ENCODE results near the gene VIL1.

The VIL1 gene

DNA sequence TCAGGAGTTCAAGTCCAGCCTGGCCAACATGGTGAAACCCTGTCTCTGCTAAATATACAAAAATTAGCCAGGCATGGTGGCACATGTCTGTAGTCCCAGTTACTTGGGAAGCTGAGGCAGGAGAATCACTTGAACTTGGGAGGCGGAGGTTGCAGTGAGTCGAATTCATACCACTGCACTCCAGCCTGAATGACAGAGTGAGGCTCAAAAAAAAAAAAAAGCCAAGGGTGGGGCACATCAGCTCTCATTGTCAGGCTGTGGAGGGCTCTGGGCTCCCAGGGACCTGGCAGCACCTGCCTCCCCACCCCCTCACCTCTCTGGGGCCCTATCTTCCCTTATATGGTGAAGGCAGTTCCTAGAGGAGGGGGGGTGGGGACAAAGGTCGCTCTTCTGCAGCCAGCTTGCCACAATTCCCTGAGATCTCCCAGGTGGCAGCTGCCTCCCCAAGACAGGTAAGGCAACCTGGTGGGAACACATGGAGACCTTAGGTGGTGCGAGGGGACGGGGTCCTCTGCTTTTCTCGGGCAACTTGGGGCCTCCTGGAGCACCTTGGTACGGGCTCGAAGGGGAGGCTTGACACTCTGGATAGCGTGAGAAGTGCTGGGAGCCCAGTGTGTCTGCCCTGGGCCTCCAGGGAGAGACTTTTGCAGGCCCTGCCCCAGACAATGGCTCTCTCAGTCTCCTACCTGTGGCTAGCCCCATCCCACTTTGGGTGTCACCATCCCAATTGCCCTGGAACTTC is at the start of gene VIL1:
TSS of gene VIL1 (plus strand) at position 407 of the 742 bp plus-strand sequence. CDS start 4,656 bp downstream, outside the sequence.
- TF ChIP-seq SUZ12 (IDR thresholded peaks at IDR 0.05; ENCODE audit: extremely low read depth, insufficient read depth, insufficient read length) (no peak), ZNF274 (IDR thresholded peaks at IDR 0.05; ENCODE audit: low read depth, low read length) (no peak), YY1 (IDR thresholded peaks at IDR 0.05; ENCODE audit: insufficient read depth, insufficient read length) (no peak)
- no peaks in the 10 kb centered on the region for H3K36me3 ChIP-seq (ENCODE audit: insufficient read depth, insufficient read length, low read length)
- peaks cover 13% of the 10 kb centered on the region for H3K4me1 ChIP-seq (ENCODE audit: insufficient read depth, insufficient read length)
- no peak for DNase-seq (ENCODE audit: low read depth, low spot score)
- H3K9ac ChIP-seq (ENCODE audit: insufficient read length, low read depth): no peak within 1 kb of the TSS
- H3K9me3 ChIP-seq (ENCODE audit: insufficient read depth, low read length): no peaks in the 10 kb centered on the region
- no peaks in the 10 kb centered on the region for H3K27me3 ChIP-seq (ENCODE audit: insufficient read depth, insufficient read length)
- no peak within 1 kb of the TSS for H3K4me3 ChIP-seq (ENCODE audit: insufficient read length, low read depth)

DNA sequence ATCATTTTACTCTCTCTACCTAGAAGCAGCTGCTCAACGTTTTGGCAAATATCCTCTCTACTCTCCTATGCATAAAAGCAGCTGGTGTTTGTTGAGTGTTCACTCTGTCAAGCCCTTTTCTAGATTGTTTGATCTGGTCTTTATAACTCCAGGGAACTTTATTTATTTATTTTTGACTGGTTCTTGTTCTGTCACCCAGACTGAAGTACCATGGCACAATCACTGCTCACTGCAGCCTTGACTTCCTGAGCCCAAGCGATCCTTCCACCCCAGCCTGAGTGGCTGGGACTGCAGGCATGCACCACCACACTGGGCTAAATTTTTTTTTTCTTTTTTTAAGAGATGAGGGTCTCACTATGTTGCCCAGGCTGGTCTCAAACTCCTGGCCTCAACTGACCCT is 49.6 kb upstream of the VIL1 start:
- no peaks in the 10 kb centered on the region for H3K27me3 ChIP-seq (ENCODE audit: insufficient read depth, insufficient read length)
- DNase-seq (ENCODE audit: low read depth, low spot score): no peak
- H3K36me3 ChIP-seq (ENCODE audit: insufficient read depth, insufficient read length, low read length): no peaks in the 10 kb centered on the region
- H3K4me1 ChIP-seq (ENCODE audit: insufficient read depth, insufficient read length): peaks cover 7% of the 10 kb centered on the region
- no peak overlapping the region for H3K9ac ChIP-seq (ENCODE audit: insufficient read length, low read depth)
- H3K9me3 ChIP-seq (ENCODE audit: insufficient read depth, low read length): no peaks in the 10 kb centered on the region
- TF ChIP-seq YY1 (IDR thresholded peaks at IDR 0.05; ENCODE audit: insufficient read depth, insufficient read length): no peak
- TF ChIP-seq ZNF274 (IDR thresholded peaks at IDR 0.05; ENCODE audit: low read depth, low read length): no peak
- no peak overlapping the region for H3K4me3 ChIP-seq (ENCODE audit: insufficient read length, low read depth)

DNA sequence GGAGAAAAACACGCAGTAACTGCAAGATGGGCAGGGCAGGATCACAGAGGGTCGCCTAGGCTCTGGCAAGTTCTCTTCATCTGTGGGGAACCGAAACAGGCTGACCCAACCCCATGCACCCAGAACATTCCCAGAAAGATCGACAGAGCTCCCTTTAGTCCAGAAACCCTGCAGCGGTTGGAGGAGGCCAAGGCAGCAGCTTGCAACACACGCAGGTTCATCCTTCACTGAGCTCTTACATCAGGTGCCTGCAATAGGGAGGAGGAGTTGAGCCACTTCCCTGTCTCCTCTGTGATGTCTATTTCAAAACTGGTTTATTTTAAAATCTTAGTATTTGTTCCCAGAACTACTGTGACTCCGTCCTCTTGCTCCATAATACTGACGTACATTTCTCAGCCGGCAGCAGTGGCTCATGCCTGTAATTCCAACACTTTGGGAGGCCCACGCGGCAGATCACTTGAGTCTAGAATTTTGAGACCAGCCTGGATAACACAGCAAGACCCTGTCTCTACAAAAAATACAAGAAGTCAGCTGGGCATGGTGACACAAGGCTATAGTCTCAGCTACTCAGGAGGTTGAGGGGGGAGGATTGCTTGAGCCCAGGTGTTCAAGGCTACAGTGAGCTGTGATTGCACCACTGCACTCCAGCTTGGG is 48.4 kb upstream of the VIL1 start:
- TF ChIP-seq ZNF274 (IDR thresholded peaks at IDR 0.05; ENCODE audit: low read depth, low read length): no peak
- TF ChIP-seq YY1 (IDR thresholded peaks at IDR 0.05; ENCODE audit: insufficient read depth, insufficient read length): no peak
- TF ChIP-seq SUZ12 (IDR thresholded peaks at IDR 0.05; ENCODE audit: extremely low read depth, insufficient read depth, insufficient read length): no peak
- no peak overlapping the region for H3K9ac ChIP-seq (ENCODE audit: insufficient read length, low read depth)
- H3K36me3 ChIP-seq (ENCODE audit: insufficient read depth, insufficient read length, low read length): no peaks in the 10 kb centered on the region
- no peaks in the 10 kb centered on the region for H3K9me3 ChIP-seq (ENCODE audit: insufficient read depth, low read length)
- no peak overlapping the region for H3K4me3 ChIP-seq (ENCODE audit: insufficient read length, low read depth)
- DNase-seq (ENCODE audit: low read depth, low spot score): no peak
- no peaks in the 10 kb centered on the region for H3K27me3 ChIP-seq (ENCODE audit: insufficient read depth, insufficient read length)
- peaks cover 7% of the 10 kb centered on the region for H3K4me1 ChIP-seq (ENCODE audit: insufficient read depth, insufficient read length)

DNA sequence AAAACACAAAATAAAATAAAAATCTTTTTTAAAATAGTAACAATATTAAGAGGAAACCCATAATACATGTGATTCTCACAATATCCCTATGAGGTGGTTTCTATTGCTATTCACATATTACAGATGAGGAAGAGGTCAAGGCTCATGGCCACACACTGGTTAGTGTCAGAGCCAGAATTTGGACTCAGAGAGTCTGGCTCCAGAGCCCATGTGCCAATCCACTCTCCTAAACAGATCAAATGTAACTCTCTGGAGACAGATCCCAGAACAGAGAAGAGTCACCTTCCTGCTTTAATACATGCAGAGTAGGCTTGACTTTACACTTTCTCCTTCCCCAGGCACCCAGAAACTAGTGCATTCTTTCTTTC is 47.0 kb upstream of the VIL1 start:
- no peaks in the 10 kb centered on the region for H3K36me3 ChIP-seq (ENCODE audit: insufficient read depth, insufficient read length, low read length)
- no peak for TF ChIP-seq SUZ12 (IDR thresholded peaks at IDR 0.05; ENCODE audit: extremely low read depth, insufficient read depth, insufficient read length)
- TF ChIP-seq YY1 (IDR thresholded peaks at IDR 0.05; ENCODE audit: insufficient read depth, insufficient read length): no peak
- no peak for TF ChIP-seq ZNF274 (IDR thresholded peaks at IDR 0.05; ENCODE audit: low read depth, low read length)
- H3K9me3 ChIP-seq (ENCODE audit: insufficient read depth, low read length): no peaks in the 10 kb centered on the region
- no peak overlapping the region for H3K9ac ChIP-seq (ENCODE audit: insufficient read length, low read depth)
- no peak for DNase-seq (ENCODE audit: low read depth, low spot score)
- H3K4me1 ChIP-seq (ENCODE audit: insufficient read depth, insufficient read length): peaks cover 7% of the 10 kb centered on the region
- no peaks in the 10 kb centered on the region for H3K27me3 ChIP-seq (ENCODE audit: insufficient read depth, insufficient read length)
- no peak overlapping the region for H3K4me3 ChIP-seq (ENCODE audit: insufficient read length, low read depth)

DNA sequence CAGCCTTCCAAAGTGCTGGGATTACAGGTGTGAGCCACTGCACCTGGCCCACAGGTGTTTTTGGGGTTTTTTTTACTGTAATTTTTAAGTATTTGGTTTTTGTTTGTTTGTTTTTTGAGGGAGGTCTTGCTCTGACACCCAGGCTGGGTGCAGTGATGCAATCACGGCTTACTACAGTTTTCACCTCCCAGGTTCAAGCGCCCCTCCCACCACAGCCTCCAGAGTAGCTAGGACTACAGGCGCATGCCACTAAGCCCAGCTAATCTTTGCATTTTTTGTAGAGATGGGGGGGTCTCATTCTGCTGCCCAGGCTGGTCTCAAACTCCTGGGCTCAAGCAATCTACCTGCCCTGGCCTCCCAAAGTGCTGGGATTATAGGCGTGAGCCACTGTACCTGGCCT is 44.1 kb upstream of the VIL1 start:
- Histone ChIP-seq H3K9ac (ENCODE audit: insufficient read length, low read depth) (no peak overlapping the region), H3K27me3 (ENCODE audit: insufficient read depth, insufficient read length) (no peaks in the 10 kb centered on the region), H3K4me3 (ENCODE audit: insufficient read length, low read depth) (no peak overlapping the region), H3K36me3 (ENCODE audit: insufficient read depth, insufficient read length, low read length) (no peaks in the 10 kb centered on the region), H3K4me1 (ENCODE audit: insufficient read depth, insufficient read length) (peaks cover 7% of the 10 kb centered on the region), H3K9me3 (ENCODE audit: insufficient read depth, low read length) (no peaks in the 10 kb centered on the region)
- no peak for DNase-seq (ENCODE audit: low read depth, low spot score)
- TF ChIP-seq ZNF274 (IDR thresholded peaks at IDR 0.05; ENCODE audit: low read depth, low read length) (no peak), SUZ12 (IDR thresholded peaks at IDR 0.05; ENCODE audit: extremely low read depth, insufficient read depth, insufficient read length) (no peak), YY1 (IDR thresholded peaks at IDR 0.05; ENCODE audit: insufficient read depth, insufficient read length) (no peak)

DNA sequence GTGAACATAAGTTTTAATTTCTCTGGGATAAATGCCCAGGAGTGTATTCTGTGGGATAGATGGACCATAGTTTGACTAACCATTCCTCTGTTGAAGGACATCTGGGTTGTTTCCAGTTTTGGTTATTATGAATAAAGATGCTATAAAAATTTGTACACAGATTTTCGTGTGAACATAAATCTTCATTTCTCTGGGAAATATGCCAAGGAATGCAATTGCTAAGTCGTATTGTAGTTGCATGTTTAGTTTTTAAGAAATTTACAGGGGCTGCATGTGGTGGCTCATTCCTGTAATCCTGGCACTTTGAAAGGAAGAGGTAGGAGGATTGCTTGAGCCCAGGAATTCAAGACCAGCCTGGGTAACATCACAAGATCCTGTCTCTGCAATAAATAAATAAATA is 43.7 kb upstream of the VIL1 start:
- Histone ChIP-seq H3K9ac (ENCODE audit: insufficient read length, low read depth) (no peak overlapping the region), H3K9me3 (ENCODE audit: insufficient read depth, low read length) (no peaks in the 10 kb centered on the region), H3K4me3 (ENCODE audit: insufficient read length, low read depth) (no peak overlapping the region), H3K4me1 (ENCODE audit: insufficient read depth, insufficient read length) (peaks cover 6% of the 10 kb centered on the region), H3K27me3 (ENCODE audit: insufficient read depth, insufficient read length) (no peaks in the 10 kb centered on the region), H3K36me3 (ENCODE audit: insufficient read depth, insufficient read length, low read length) (no peaks in the 10 kb centered on the region)
- no peak for TF ChIP-seq SUZ12 (IDR thresholded peaks at IDR 0.05; ENCODE audit: extremely low read depth, insufficient read depth, insufficient read length)
- TF ChIP-seq ZNF274 (IDR thresholded peaks at IDR 0.05; ENCODE audit: low read depth, low read length): no peak
- TF ChIP-seq YY1 (IDR thresholded peaks at IDR 0.05; ENCODE audit: insufficient read depth, insufficient read length): no peak
- DNase-seq (ENCODE audit: low read depth, low spot score): no peak

DNA sequence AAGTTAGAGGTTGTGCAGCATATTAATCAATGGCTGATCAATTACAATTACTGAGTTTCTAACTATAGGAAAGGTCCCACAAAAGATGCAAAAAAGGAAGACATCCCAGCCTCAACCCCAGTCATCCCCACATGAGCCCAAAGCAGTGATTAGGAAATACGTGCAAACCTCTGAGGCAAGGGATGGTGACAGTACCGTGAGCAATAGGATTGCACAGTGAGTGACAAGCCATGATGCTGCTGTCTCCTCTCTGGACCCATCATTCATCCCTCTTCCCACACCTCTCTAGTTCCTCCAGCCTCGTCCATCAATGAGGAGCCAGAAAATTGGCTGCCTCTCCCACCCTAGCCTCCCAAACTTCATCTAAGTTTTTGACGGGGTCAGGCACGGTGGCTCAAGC is 40.9 kb upstream of the VIL1 start:
- Histone ChIP-seq H3K9ac (ENCODE audit: insufficient read length, low read depth) (no peak overlapping the region), H3K9me3 (ENCODE audit: insufficient read depth, low read length) (no peaks in the 10 kb centered on the region), H3K4me1 (ENCODE audit: insufficient read depth, insufficient read length) (peaks cover 6% of the 10 kb centered on the region), H3K36me3 (ENCODE audit: insufficient read depth, insufficient read length, low read length) (no peaks in the 10 kb centered on the region), H3K4me3 (ENCODE audit: insufficient read length, low read depth) (no peak overlapping the region), H3K27me3 (ENCODE audit: insufficient read depth, insufficient read length) (no peaks in the 10 kb centered on the region)
- TF ChIP-seq ZNF274 (IDR thresholded peaks at IDR 0.05; ENCODE audit: low read depth, low read length) (no peak), YY1 (IDR thresholded peaks at IDR 0.05; ENCODE audit: insufficient read depth, insufficient read length) (no peak), SUZ12 (IDR thresholded peaks at IDR 0.05; ENCODE audit: extremely low read depth, insufficient read depth, insufficient read length) (no peak)
- DNase-seq (ENCODE audit: low read depth, low spot score): no peak
